NCI-H748 treated with DMSO at 0.1 percent for 48 hours (cell line): ENCODE data around the gene SLBP.

ENCODE experiments used
- DNase-seq: peaks from one replicate; lab custom pipeline; 2025; lab: John Stamatoyannopoulos, UW

SLBP gene

GRCh38 chr4:1651609-1652008 lies 60.5 kb downstream of the SLBP start:
- DNase-seq = no peak

GRCh38 chr4:1648962-1649361 lies 63.2 kb downstream of the SLBP start:
- DNase-seq = no peak

GRCh38 chr4:1647432-1647831 lies 64.7 kb downstream of the SLBP start:
- DNase-seq = no peak

GRCh38 chr4:1646690-1647089 lies 65.4 kb downstream of the SLBP start:
- DNase-seq = no peak

- DNase-seq = no peak
Observed at GRCh38 chr4:1644891-1645657, 67.0 kb downstream of the SLBP start.

GRCh38 chr4:1643971-1644735 lies 68.0 kb downstream of the SLBP start:
- DNase-seq = no peak
